Dermis lymphatic vessel endothelial cell (primary cell): Measurements from ENCODE around the gene THAP3. TPM values are rescaled to one million over a fixed set of nuclear protein-coding genes. Genes with fewer than 3 reads are reported as not detected.

Experiments
- total RNA-seq: library from RNA; depleted of rRNA; stranded (reverse); fragments of >200 nt; gene quantifications from 2 replicates; pipeline ENCODE4 v1.2.1, GENCODE V29; 2014

The THAP3 gene
- total RNA-seq, result 14.5 and 18.6 TPM in 2 replicates

GRCh38 chr1:6624710-6625583 lies at the start of gene THAP3:
THAP3 (plus strand) TSS chr1:6624868; CDS start chr1:6625219, 351 bp downstream.

GRCh38 chr1:6579374-6580118 lies 45.1 kb upstream of the THAP3 start, which contains the start of gene ZBTB48:
ZBTB48 (plus strand) TSS chr1:6579994; CDS start chr1:6580610, 616 bp downstream.

GRCh38 chr1:6602669-6603237 lies 21.9 kb upstream of the THAP3 start, which contains the start of gene KLHL21:
KLHL21 (minus strand) TSS chr1:6602869; CDS start chr1:6602817, 52 bp downstream.

GRCh38 chr1:6613361-6614018 lies 11.2 kb upstream of the THAP3 start, which contains the start of gene PHF13:
PHF13 (plus strand) TSS chr1:6613731; CDS start chr1:6614067, 336 bp downstream.

Other genes with a start within 250 kb of the THAP3 start
- gene ACOT7, start 231.1 kb upstream of the THAP3 start, total RNA-seq, result 11.4 and 13.0 TPM in 2 replicates
- gene HES2, start 204.9 kb upstream of the THAP3 start, total RNA-seq, result 5.9 and 10.2 TPM in 2 replicates
- gene ESPN, start 200.1 kb upstream of the THAP3 start, total RNA-seq, result 0.22 and 0.69 TPM in 2 replicates
- 2.8 and 6.7 TPM in 2 replicates for gene TNFRSF25, start 158.7 kb upstream of the THAP3 start, total RNA-seq
- gene PLEKHG5, start 133.2 kb upstream of the THAP3 start, total RNA-seq, result 17.6 and 23.9 TPM in 2 replicates
- 14.5 and 20.6 TPM in 2 replicates for gene NOL9, start 70.4 kb upstream of the THAP3 start, total RNA-seq
- not detected in 2 replicates for gene TAS1R1, start 69.6 kb upstream of the THAP3 start, total RNA-seq
- gene ZBTB48, start 44.9 kb upstream of the THAP3 start, total RNA-seq, result 13.6 and 15.0 TPM in 2 replicates
- 12.2 and 15.8 TPM in 2 replicates for gene KLHL21, start 22.0 kb upstream of the THAP3 start, total RNA-seq
- 10.8 and 11.0 TPM in 2 replicates for gene PHF13, start 11.1 kb upstream of the THAP3 start, total RNA-seq
- 33.8 and 44.3 TPM in 2 replicates for gene DNAJC11, start 76.9 kb downstream of the THAP3 start, total RNA-seq
- gene CAMTA1, start 160.6 kb downstream of the THAP3 start, total RNA-seq, result 39.5 and 55.6 TPM in 2 replicates